Hematopoietic multipotent progenitor cell treated with erythropoietin and hydrocortisone succinate and interleukin-3 and kit ligand, for 4 days (in vitro differentiated cells): ENCODE results near the gene CASKIN1.
A peak's percentile ranks its signal among the peaks of the same experiment; 100 is the strongest.

Experiments
- DNase-seq: peaks from one replicate; pipeline ENCODE4 v3.0.0-alpha.2; 2015

The CASKIN1 gene

GRCh38 chr16:2190659-2191445 is 5.6 kb downstream of the CASKIN1 start:
- DNase-seq, result no peak

GRCh38 chr16:2190002-2190658 is 6.3 kb downstream of the CASKIN1 start:
- no peak for DNase-seq

GRCh38 chr16:2189252-2189893 is 7.0 kb downstream of the CASKIN1 start:
- DNase-seq, result no peak

- no peak for DNase-seq
Observed at GRCh38 chr16:2188395-2188794, 8.0 kb downstream of the CASKIN1 start.

GRCh38 chr16:2187212-2187611 is 9.2 kb downstream of the CASKIN1 start:
- no peak for DNase-seq

GRCh38 chr16:2186505-2186904 is 9.9 kb downstream of the CASKIN1 start:
- DNase-seq, result no peak

- DNase-seq, result no peak
Observed at GRCh38 chr16:2186064-2186463, 10.3 kb downstream of the CASKIN1 start.

- DNase-seq, result no peak
Observed at GRCh38 chr16:2184962-2185361, 11.4 kb downstream of the CASKIN1 start.

- no peak for DNase-seq
Observed at GRCh38 chr16:2184346-2184745, 12.1 kb downstream of the CASKIN1 start.

GRCh38 chr16:2183671-2184070 is 12.7 kb downstream of the CASKIN1 start:
- DNase-seq, result no peak

- no peak for DNase-seq
Observed at GRCh38 chr16:2181952-2182351, 14.5 kb downstream of the CASKIN1 start.

GRCh38 chr16:2180962-2181923 is 15.2 kb downstream of the CASKIN1 start:
- DNase-seq, result peak; percentile 28

GRCh38 chr16:2180461-2180860 is 15.9 kb downstream of the CASKIN1 start:
- DNase-seq, result no peak

- DNase-seq, result no peak
Observed at GRCh38 chr16:2179576-2179975, 16.8 kb downstream of the CASKIN1 start.

- no peak for DNase-seq
Observed at GRCh38 chr16:2179107-2179501, 17.3 kb downstream of the CASKIN1 start.

GRCh38 chr16:2178321-2179106 is 17.9 kb downstream of the CASKIN1 start:
- DNase-seq, result peak; percentile 78

GRCh38 chr16:2177561-2177960 is 18.8 kb downstream of the CASKIN1 start:
- DNase-seq, result no peak

- DNase-seq, result no peak
Observed at GRCh38 chr16:2177101-2177500, 19.3 kb downstream of the CASKIN1 start.

- DNase-seq, result no peak
Observed at GRCh38 chr16:2176047-2176446, 20.4 kb downstream of the CASKIN1 start.

- no peak for DNase-seq
Observed at GRCh38 chr16:2175454-2175853, 21.0 kb downstream of the CASKIN1 start.

- DNase-seq, result no peak
Observed at GRCh38 chr16:2174396-2175131, 21.8 kb downstream of the CASKIN1 start.
